Activated T-cell treated with anti-CD3 and anti-CD28 coated beads, Interleukin-2, amount 50 U/mL, for 1 hour (primary cell): ENCODE data around the gene SLC18B1.
A peak's percentile ranks its signal among the peaks of the same experiment; 100 is the strongest.

ENCODE experiments used
- DNase-seq: peaks from one replicate; pipeline ENCODE4 v3.0.0-alpha.2; 2020

SLC18B1 gene

DNA sequence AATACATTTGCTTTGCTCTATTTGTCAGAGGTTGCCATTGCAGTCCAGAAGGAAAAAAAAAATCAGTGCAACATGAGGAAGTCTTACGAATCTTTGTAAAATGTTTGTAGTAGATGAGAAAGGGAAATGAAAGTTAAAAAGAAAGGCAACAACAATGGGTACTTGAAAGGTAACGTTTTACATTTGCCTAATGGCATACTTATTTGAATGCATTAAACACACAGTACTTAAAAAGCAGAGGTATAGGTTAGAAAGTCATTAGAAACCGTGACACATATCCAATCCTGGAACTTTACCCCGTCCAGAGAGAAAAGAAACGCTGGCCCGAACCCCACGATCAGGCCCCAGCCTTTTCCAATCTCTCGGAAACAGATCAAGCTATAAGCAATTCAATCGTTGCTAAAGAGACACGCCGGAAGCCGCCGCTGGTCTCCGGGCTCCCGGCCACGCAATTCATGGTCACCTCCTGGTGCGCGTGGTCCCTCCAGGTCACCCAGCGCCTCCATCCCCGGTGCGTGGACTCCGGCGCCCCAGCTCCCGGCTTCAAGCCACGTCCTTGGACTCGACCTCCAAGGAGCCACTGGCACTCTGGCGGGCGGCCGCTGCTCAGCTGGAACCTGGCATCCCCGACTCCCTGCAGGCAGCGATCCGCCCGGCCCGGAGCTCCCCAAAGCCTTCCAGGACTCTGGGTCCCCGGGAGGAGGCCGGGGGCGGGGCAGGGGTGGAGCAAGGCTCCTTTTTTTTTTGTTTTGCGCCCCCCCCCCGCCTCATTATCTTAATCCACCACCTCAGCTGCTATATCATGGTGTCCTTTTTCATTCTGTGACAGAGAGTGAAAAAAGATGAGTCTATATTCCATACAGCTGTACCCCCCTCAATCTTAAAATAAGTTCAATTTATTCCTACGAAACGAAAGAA, at the start of gene SLC18B1:
Gene SLC18B1 (minus strand): TSS at position 687 of the 918 bp plus-strand sequence. CDS start 181 bp downstream, at position 506.
- peak; percentile 67 for DNase-seq

DNA sequence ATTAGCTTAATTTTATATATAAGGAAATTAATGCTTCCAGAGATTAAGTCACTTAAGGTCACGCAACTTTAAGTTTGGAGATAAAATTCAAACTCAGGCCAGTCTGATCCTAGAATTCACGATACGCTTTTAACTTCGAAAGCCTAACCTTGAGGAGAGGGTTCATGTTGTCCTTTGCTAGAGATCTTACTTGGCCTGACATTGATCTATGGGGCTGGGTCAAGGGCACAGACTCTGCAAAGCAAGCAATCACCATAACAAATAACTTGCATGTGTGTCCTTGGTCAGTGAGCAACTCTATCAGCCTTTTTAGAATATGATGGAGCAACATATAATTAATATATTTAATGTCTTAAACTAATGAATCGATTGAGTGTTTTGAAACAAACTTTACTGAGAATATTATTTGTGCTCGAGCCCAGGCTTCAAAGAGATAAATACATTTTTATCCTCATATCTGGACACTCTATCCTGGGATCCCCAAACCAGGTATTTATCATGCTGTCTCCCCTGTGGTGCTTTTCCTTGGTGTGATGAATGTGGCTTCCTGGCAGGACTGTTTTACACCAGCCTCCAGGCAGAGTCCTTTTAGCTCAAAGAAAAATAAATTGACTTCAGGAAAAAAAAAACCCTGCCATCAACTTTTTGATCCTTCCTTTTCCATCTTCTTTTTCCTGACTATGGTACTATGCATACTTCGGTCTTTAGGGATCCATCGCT, 45.0 kb upstream of the SLC18B1 start:
- DNase-seq: no peak

DNA sequence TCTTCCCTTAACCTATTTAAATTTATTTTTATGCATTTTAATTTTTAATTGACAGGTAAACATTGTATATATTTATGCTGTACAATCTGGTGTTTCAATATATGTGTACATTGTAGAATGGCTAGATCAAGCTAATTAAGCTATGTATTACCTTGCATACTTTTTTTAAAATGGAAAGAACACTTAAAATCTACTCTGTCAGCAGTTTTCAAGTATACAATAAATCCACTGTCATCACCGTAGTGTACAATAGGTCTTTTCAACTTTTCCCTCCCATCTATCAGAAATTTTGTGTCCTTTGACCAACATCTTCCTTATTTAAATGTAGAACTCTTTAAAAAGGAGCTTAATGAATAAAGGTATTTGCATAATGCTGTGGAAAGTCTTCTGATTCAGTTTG, 43.5 kb upstream of the SLC18B1 start:
- DNase-seq: no peak

DNA sequence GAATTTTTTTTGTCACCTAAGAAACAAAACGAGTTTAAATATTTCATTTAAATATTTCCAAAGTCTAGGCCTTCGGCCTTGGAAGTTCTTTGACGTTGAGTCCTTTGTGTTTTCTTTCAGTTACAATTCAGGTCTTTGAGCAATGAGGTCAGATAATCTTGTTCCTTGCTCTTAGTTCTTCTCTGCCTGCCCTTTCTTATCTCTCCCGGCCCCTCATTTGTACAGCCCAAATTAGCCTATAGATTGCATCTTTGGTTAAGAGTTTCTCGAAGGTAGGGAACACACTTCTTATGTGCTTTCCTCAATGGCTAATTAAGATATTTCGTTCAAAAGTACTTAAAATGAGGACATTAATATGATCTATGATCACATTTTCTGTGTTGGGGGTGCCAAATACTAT, 34.5 kb upstream of the SLC18B1 start:
- no peak for DNase-seq

DNA sequence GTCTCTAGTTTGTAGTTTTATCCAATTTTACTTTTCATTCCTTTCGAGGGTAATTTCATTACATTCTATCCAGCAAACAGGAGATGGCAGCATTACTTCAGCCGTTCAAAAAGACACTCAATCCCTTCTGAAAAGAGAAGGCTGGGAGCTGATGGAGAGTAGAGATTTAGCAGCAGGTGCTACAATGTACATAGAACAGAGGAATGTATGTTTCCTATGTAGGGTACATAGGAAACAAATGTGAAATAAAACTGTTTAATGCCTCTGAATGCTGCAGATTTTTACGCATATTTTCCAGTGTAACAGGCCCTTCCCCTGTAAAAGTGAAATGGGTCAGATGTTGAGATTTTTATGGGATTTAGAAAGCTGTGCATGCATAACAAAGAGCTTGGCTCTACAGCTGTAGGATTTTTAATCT, 31.9 kb upstream of the SLC18B1 start:
- DNase-seq: no peak

DNA sequence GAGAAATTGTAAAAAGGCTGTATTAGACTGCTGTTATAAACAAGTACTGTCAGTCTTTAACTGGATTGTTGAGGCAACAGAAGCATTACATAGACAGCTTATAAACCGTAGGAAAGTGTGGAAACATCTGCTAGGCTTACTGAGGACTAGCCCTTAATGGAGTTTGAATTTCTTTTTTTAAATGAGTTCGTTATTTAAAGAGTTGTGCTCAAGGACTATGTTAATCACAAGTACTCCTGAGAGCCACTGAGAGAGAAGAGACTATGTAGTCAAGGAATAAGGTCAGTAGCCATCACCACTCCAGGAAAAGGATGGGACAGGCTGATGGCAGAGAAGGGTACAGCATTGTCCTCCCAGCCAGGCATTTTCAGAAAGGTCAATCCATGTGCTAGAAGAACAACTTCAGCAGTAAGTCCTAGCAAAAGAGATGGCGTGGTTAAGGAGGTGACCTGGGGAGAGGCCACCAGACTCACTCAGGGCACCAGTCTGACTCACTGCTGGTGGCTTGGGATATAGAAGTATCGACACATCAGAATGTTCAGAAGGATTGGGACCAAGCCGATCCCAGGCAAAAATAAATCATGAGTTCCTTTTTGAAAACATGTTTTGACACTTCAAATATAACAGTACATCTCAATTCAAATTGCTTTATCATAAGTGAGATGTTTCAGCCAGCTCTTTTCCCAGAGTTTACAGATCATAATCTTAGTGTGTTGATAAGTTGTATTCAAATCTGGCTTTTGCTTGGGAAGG, 22.4 kb upstream of the SLC18B1 start:
- no peak for DNase-seq

DNA sequence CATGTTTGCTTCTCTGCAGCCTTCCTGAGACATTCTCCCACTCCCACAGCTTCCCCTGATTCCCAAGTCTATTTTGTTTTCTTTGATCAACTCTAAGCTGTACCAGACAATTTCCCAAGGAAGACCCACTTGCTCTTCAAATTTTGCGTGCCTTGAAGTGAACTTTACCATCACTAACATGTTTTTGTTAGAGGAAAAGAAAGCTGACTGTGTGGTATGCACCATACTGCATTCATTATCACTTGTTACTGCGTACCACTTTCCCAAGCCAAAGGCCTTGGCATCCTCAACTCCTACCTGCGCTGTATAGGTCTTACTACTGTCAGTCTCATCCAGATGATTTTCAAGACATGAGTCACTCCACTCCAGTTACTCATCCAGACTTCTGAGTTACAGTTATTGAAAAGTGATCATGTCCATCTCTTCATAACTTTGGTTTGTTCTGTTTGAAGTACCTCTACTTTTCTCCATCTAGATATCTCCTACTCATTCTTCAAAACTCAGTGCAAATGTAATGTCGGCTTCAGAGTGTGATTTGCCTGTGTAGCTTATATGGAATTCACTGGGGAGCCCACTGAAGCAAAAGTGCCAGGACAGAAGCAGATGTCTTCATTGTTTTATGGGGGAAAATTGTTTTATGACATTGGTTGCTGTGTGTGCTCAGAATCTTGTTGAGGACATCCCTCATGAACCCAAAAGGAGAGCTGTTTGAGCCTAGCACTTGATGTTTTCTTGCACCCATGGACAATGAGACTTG, 21.1 kb upstream of the SLC18B1 start:
- no peak for DNase-seq

DNA sequence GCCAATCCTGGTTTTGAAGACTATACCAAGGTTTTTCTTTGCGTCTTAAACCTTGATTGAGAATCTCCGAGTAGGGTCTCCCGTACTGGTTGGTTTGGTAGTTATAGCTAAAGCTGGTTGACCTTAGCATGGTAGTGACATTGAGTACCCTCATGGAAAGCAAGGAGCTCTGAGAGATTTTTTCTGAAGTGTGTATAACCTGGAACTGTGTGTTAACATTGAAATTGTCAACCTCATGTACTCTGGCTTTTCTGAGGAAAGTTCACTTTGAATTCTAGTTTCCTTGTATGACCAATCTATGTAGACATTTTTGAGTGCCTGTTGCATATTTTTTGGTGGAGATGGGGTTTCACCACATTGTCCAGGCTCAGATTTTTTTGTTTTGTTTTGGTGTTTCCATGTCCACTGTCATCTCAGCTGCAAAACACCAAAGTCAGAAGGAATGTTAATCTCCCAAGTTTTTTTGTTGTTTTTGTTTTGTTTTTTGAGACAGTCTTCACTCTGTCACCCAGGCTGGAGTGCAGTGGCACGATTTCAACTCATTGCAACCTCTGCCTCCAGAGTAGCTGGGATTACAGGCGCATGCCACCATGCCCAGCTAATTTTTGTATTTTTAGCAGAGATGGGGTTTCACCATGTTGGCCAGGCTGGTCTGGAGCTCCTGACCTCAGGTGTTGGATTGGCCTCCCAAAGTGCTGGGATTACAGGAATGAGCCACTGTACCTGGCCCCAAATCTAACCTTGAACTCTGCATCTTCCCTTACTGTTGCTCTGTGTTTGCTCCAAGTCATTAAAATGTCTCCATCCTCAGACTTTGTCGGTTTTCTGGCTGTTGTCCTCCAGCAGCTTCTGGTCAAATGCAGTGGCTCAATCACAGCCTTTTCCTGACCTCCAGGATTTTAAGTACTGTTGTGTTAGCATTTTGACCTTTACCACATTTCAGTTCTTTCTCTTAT, 20.2 kb upstream of the SLC18B1 start:
- DNase-seq: no peak

DNA sequence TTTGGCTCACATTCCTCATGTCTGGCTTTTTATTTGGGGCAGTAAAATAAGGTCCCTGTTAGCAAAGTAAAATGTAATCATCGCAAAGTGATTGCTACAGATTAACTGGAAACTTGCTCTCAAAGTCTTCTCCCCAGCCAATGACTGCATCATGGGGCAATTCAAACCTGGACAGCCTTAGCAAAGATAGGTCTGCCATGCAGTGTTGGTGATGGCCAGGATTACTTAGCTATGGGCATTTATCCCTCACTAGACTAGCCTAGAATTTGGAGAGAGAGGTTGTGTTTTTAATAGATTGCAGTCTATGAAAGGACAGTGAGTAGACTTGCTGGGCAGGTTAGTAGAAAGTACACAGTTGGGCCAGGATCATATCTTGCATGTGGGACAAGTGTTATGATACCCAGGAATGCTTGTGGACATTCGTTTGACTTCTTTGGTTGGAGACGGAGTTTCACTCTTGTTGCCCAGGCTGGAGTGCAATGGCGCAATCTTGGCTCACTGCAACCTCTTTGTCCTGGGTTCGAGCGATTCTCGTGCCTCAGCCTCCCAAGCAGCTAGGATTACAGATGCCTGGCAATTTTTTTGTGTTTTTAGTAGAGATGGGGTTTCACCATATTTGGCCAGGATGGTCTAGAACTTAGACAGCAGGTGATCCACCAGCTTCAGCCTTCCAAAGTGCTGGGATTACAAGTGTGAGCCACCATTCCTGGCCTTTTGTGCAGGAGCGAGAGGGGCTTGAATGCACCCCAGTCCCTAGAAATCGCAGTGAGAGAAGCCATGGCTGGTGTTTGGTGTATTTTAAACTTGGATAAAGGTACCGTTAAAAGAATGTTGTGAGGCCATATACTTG, 19.3 kb upstream of the SLC18B1 start:
- DNase-seq: no peak

DNA sequence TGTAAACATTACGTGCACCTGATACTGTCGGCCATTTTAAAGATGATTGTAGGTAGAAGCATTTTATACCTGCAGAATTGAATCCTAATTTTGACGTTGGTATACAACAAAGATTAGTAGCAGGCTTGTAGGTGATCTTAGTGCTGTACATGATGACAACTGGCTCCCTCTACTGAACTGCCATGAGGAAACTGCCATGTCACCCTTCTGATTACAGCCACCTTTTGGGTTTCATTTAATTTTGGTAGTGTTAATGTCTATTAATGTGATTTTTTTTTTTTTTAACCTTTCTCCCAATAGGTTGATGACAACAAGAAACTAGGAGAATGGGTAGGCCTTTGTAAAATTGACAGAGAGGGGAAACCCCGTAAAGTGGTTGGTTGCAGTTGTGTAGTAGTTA, 18.2 kb upstream of the SLC18B1 start:
- DNase-seq: no peak

DNA sequence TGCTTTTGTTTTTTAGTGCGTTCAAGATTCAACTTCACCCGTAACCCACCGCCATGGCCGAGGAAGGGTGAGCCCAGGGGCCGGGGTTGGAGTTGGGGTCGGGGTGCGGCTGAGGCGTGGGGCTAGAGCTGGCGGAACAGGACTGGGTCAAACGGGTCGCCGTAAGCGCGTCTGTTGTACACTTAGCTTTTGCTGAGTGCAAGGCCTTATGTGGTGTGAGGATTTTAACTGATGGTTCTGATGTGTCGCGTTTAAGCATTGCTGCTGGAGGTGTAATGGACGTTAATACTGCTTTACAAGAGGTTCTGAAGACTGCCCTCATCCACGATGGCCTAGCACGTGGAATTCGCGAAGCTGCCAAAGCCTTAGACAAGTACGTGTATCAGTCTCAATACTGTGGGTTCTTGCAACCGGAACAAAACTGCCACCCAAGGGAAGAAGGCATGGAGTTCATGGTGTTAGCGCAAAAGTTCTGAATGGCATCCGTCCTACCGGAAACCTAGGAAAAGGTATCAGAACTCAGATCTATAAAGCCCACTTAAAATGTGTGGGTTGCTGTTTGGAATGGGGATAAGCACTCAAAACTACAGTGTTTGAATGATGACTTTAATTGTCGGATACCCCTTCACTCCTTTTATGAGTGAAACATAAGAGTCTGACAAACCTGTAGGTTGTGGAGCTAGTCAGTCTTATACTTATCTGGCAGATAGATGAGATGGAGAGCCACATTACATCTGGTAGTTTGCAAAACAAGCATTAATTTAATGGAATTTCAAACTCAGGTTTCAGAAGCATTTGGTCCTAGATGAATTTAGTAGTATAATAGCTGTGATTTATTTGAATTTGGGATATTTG, 16.5 kb upstream of the SLC18B1 start:
- no peak for DNase-seq

DNA sequence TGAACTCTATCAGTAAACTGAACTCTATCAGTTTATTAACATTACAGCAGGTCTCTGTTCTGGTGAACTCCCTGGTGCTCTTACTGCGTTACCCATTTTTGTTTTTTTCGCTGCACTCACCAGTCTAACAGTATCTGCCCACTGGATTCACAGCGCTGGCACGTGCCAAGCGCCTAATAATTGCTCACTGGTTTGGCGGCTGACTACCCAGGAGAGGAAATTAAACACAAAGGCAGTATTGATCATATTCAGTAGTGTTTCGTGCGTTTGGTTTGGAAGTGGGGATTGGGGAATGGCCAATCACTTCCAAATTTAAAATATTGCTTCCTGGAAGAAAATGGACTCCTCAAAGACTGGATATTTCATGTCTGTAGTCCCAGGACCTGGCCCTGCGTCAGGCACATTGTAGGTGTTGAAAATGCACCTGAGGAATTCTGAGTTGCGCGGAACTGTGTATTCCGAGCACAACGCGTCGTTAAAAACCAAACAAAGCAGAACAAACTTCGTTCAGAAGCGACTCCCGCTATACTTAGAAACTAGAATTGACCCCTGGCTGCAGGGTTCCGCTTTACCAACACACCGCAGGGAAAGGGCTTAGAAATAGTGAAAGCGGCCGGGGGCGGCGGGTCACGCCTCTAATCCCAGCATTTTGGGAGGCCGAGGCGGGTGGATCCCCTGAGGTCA, 14.9 kb upstream of the SLC18B1 start:
- peak; percentile 51 for DNase-seq

DNA sequence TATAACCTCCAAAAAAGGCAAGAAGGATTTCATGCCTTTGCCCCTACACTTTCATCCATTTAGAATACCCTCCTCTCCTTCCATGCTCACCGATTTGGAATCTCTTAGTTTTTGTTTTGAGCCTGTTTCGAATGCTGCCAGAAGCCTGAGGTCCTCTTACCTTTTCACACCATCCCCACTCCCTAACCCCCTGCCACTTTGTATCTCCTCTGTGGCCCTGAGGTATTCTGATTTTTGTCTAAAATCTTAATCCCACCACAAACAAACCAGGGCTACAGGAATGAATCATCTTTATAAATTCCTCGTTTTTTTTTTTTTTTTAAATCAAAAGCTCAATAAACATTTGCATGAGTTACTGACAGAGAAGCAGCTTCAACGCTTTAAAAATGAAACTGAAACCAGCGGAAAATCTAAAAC, 14.3 kb upstream of the SLC18B1 start:
- DNase-seq: no peak

DNA sequence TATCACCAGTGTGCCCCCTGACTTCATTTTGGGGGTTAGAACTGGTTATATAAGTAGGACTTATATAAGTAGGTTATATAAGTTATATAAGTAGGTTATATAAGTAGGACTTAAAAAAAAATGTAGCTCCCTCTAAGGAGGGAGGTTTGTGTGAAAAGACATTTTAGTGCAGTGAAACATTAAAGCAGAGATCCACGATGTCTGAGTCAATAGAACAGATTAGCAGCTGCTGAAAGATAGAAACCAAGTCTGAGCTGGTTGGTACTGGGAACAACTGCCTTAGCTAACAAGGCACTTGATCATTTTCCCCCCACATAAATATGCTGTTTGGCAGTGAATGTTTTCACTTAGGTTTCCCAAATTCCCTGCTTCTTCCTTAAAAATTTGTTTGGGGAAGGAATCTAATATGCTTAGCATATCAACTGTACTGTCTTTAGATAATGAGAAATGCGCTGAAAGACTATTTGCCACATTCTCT, 13.9 kb upstream of the SLC18B1 start:
- no peak for DNase-seq

DNA sequence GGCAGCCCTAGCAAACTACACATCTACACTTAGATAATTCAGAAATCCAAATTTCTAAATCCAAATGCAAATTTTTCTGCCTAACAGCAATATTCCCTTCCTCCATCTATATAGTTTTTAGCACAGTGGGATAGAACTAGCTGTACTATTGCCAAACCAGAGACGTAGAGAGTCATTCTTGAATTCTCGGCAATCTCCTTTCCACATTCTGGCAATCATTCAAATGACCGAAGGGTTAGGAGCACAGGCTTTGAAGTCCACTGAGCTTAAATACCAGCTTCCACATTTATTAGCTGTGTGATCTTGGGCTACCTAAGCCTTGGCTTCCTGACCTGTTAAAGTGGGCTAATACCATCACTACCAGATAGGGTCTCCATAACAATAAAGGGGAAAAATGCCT, 12.8 kb upstream of the SLC18B1 start:
- no peak for DNase-seq

DNA sequence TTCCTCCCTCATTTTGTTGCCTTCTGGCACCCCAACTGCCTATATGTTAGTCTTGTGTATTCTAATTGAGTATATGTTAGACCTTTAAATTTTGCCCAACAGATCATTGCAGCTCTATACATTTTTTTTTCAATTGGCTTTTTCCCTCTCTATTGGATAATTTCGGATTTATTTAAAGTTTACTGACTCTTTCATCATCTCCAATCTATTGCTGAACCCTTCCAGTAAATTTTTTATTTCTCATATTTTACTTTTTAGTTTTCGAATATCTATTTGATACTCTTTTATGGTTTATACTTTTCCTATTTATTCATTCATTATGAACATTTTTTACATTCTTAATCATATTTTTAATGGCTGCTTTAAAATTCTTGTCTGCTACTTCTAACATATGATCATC, 7.1 kb upstream of the SLC18B1 start:
- no peak for DNase-seq

DNA sequence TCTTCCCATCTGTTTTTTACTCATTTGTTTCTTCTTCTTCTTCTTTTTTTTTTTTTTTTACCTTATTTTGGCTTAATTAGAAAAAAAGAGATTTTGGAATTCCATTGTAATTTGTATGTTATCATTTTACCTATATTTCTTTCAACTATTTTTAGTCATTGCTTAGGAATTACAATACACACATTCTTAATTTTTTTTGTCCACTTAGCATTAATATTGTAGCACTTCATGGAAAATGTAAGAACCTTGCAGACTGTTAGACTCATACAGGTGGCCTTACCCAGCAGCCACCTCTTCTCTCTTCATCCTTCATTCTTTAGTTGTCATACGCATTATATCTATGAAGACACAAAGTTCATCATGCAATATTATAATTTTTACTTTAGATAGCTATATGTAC, 5.8 kb upstream of the SLC18B1 start:
- no peak for DNase-seq

DNA sequence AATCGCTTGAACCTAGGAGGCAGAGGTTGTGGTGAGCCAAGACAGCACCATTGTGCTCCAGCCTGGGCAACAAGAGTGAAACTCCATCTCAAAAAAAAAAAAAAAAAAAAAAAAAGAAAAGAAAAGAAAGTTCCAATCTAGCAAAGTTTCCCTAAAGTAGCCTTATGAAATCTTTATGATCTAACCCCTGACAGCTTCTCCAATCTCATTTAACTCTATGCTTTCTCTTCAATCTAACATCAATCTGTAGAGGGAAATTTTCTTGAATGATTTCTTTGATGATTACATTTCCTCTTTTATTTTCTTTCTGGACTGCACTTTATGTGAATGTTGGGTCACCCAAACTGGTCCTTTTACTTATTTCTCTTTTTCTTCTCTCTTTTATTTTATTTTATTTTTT, 2.2 kb upstream of the SLC18B1 start:
- DNase-seq: no peak
